Measurements from ENCODE around the gene DSCAML1. TPM values are rescaled to one million over a fixed set of nuclear protein-coding genes. Genes with fewer than 3 reads are reported as not detected.

DSCAML1 gene
- total RNA-seq, 1 donor from 2014 or later = 10.2 TPM

DNA sequence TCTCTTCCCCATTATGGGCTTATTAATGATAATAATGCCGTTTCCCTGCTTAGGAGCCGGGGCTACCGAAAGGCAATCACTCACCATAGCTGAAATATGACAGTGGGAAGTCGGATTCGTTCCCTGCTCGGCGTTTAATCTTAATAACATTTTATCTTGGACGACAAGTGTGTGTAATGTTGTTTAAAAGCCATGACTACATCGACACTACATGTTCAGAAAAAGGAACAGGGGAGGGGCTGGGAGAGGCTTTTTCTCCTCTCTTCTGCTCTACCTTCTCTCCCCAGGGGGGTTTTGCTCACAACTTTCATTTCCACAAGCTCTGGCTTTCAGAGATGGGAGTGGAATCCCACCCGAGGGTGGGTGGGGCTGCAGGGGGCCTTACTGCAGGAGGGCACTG, 105.5 kb downstream of the DSCAML1 start:
- no peak for DNase-seq (ENCODE audit: low read depth)

GRCh38 chr11:117691218-117691514, 105.8 kb downstream of the DSCAML1 start:
- DNase-seq (ENCODE audit: low read depth) = no peak

DNA sequence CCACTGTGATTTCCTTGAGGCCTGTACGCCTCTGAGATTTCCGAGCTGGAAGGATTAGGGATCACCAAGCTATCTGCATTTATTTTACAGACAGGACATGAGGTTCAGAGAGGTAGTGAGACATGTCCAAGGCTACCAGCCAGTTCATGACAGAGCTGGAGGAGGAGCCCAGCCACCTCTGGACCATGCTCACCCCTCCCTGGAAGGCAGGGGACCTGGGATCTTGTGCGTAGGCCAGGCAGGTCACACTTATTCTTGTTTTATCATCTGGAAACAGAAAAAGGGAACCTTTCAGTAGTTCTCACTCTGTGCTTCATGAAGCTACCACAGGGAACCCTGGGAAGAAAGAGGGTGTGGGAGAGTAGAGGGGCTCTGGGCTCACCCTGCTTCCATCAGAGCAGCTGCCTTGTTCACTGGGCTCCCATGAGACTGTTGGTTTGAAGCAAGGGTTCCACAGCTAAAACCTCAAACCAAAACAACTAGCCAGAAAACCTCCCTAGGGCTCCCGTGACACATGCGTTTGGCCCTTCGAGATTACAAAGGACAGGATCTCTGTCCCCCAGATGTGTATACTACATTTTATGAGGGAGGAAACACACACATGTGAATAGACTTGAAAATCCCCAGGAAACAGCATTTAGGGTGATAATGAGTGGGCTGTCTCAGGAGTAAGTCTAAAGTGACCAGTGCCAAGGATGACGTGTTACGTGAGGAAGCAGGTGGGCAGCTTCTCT, 106.4 kb downstream of the DSCAML1 start:
- DNase-seq (ENCODE audit: low read depth) = no peak

GRCh38 chr11:117688255-117688797, 108.7 kb downstream of the DSCAML1 start:
- no peak for DNase-seq (ENCODE audit: low read depth)

DNA sequence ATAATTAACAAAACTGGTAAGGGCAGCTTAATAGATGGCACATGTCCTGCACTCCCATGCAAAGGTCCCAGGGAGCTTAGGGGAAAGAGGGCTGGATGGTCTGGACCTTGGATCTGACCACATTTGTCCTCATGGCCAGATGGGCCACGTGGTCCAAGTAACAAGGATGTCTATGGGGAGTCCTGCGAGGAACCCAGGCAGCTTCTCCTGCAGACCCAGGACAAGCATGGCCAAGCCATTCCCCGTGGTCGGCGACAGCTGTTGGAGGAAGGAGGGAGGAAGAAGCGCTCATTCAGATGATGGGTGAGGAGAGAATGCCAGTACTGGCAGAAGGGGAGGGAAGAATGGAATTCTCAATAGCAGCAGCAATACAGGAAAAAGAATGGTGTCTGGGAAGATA, 109.2 kb downstream of the DSCAML1 start:
- no peak for DNase-seq (ENCODE audit: low read depth)

- no peak for DNase-seq (ENCODE audit: low read depth)
Measured at GRCh38 chr11:117686711-117687110, 110.3 kb downstream of the DSCAML1 start.

GRCh38 chr11:117685566-117685965, 111.5 kb downstream of the DSCAML1 start:
- no peak for DNase-seq (ENCODE audit: low read depth)

- no peak for DNase-seq (ENCODE audit: low read depth)
Measured at GRCh38 chr11:117684731-117685130, 112.3 kb downstream of the DSCAML1 start.

DNA sequence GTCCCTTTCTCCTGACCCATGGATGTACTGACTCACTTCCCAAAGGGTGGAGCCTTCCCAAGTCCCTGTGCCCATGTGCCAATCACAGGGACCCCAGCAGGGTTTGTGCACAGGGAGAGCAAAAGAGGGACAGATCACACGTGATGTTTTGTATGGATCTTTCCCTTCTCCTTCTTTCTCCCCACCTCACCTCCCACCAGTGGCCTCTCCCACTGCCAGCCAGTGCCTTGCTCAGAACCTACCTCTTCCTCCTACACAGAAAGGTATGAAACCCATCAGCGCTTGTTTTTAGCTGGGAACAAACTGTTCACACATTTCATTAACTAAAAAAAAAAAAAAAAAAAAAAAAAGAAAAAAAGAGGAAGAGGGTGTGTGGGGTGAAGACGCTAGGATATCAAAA, 112.9 kb downstream of the DSCAML1 start:
- DNase-seq (ENCODE audit: low read depth) = no peak

GRCh38 chr11:117681438-117681837, 115.6 kb downstream of the DSCAML1 start:
- DNase-seq (ENCODE audit: low read depth) = no peak

- no peak for DNase-seq (ENCODE audit: low read depth)
Measured at GRCh38 chr11:117679461-117679860, 117.6 kb downstream of the DSCAML1 start.

- DNase-seq (ENCODE audit: low read depth) = no peak
Measured at GRCh38 chr11:117678658-117679406, 118.2 kb downstream of the DSCAML1 start.

DNA sequence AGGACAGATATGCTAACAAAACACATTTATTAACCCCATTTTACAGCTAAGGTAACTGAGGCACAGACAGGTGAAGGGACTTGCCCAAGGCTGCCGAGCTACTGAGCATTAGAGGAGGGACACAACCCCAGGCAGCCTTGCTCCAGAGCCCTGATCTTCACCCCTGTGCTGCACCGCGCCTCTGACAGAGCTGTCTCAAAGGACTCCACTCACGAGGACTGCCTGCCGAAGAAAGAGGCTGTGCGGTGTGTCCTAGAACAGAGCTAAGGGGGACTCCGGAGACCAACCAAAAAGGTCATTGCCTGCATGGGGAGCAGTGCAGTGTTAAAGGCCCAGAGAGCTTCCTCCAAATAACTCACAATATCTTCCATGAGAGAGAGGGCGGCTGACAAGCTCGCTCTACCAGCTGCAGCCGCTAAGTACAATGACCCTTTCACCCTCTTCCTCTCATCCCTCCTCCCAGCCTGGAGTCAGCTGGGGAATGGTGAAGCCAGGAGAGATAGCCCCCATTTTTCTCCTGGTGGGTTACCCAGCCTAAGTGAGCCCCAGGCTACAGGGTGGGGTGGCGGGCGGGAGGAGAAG, 119.2 kb downstream of the DSCAML1 start:
- no peak for DNase-seq (ENCODE audit: low read depth)

DNA sequence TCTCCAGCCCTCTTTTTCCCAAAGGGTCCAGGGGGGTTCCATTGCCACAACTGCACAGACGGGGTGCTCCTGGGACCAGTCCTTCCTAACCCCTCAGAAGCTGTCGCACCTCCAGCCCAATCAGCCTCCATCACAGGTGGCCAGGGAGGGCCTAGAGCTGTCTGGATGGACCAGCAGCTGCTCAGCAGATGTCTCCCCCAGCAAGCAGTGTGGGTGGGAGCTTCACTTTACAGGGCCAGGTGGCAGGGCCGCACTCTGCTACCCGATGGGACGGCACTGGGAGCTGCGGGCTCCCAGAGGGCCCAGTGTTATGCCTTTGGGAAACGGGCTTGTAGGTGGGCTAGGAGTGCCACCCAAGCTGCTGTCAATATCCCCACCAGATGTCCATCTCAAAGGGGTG, 120.5 kb downstream of the DSCAML1 start:
- no peak for DNase-seq (ENCODE audit: low read depth)

- DNase-seq (ENCODE audit: low read depth) = no peak
Measured at GRCh38 chr11:117673602-117674001, 123.4 kb downstream of the DSCAML1 start.

GRCh38 chr11:117671370-117671769, 125.6 kb downstream of the DSCAML1 start:
- no peak for DNase-seq (ENCODE audit: low read depth)

- DNase-seq (ENCODE audit: low read depth) = no peak
Measured at GRCh38 chr11:117670924-117671323, 126.1 kb downstream of the DSCAML1 start.

DNA sequence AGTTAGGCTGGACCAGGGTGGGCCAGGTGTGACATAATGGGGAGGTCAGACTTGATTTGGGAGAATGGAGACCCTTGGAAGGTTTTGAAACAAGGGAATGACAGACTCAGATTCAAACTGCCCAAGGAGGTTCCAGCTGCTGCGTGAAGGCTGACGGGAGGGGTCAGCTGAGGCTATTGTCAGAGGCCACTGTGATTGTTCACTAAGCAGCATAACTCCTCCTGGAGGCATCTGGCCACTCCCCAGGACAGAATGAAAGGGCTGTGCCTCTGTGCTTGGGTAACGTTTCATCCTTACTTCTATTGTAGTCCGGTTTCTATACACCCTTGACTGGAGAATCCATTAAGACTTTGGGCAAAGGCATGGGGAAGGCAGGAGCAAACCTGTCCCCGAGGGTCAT, 126.6 kb downstream of the DSCAML1 start:
- no peak for DNase-seq (ENCODE audit: low read depth)

DNA sequence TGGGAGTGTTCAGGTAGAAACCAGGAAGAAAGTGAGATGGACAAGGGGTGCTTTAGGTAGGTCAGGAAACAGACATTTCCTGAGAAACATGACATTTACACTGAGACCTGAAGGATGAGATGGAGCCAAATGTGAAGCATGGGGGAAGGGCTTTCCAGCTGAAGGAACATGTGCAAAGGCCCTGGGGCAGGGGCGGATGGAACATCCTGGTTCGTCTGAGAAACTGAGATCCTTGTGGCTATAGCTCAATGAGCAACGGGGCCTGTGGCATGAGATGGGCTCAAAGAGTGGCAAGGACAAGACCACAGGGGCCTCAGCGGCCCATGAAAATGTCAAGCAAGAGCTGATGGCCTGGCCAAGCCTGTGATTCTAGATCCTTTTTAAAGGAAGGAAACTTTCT, 127.4 kb downstream of the DSCAML1 start:
- no peak for DNase-seq (ENCODE audit: low read depth)

GRCh38 chr11:117669062-117669461, 128.0 kb downstream of the DSCAML1 start:
- no peak for DNase-seq (ENCODE audit: low read depth)

DNA sequence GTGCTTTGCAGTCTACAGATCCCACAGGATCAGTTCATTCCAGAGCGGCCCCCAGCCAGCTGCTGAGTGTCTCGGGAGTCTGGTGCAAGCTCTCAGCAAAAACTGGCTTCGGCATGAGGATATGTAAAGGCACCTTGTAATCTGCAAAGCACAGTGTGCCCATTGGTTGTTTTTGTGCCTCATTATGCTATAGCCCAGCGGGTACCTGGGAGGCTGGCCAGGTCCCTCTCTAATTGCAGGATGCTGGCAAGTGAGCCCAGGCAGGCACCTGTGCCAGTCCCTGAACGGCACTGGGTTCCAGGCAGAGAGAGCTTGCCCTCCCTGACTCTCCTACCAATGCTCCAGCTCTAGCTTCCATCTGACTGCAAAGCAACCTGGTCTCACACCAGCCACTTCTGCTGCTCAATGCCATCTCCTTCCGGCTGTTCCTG, 128.7 kb downstream of the DSCAML1 start:
- DNase-seq (ENCODE audit: low read depth) = no peak

DNA sequence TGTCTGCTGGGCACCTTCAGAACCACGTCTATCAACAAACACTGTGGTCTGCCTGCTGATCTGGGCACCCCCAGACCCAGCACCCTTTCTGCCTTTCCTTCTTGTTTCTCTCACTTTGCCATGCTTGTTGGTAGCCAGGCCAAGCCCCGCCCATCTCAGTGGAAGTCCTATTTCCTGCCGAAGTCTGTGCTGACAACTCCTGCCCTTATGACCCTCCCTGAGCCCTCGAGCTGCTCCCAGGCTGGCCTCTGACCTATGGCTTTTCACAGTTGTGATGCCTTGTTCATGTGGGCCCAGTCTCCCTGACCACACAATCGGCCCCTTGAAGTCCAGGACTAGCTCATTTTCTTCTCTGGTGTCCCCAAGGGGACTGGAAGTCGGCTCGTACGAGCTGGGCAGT, 132.1 kb downstream of the DSCAML1 start:
- no peak for DNase-seq (ENCODE audit: low read depth)

DNA sequence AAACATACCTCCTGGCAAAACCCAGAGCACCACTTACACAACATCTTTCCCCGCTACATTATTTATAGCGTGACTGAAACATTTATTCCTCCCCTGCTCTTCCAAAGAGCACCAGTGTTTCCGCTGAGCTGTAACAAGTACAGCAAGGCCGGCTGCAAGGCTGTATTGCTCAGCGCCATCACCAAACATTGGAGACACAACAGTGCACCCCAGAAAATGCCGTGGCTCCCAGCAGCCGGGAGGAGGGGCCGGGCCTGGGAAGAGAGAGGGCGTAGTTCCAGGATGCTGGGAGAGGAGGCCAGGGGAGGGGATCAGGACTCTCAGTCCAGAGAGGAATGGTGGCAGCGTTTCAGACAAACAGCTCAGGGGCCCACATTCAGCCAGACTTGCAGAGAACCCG, 133.2 kb downstream of the DSCAML1 start:
- no peak for DNase-seq (ENCODE audit: low read depth)

Measured in renal cortical epithelial cell (primary cell).